SU-DHL-6 (cell line): Measurements from ENCODE around the gene CST9L.

ENCODE experiments used
- H2AFZ ChIP-seq: fragments of 200-600 bp; sonication (generic); 2 replicates; pipeline ENCODE4 v1.6.1; 2014; ENCODE audit warnings: low read depth, mild to moderate bottlenecking, moderate library complexity, mixed read lengths, antibody characterized with exemption, low read length; ENCODE audit not compliant: severe bottlenecking
- H3F3A ChIP-seq: fragments of 200-600 bp; shearing (Covaris generic); 2 replicates; pipeline ENCODE4 v1.6.0; 2016; ENCODE audit warnings: antibody characterized with exemption, mild to moderate bottlenecking; ENCODE audit not compliant: insufficient read depth
- H3K27ac ChIP-seq: fragments of 200-600 bp; sonication (generic); 2 replicates; pipeline ENCODE4 v1.5.1; 2016; ENCODE audit warnings: low read depth, mild to moderate bottlenecking, low read length, moderate library complexity, mixed read lengths
- H3K27me3 ChIP-seq: fragments of 200-600 bp; sonication (generic), shearing (Covaris generic); 2 replicates; pipeline ENCODE4 v1.6.0; 2014; ENCODE audit warnings: mild to moderate bottlenecking, low read length
- H3K36me3 ChIP-seq: fragments of 200-600 bp; sonication (generic); 2 replicates; pipeline ENCODE4 v1.6.1; 2014; ENCODE audit warnings: mild to moderate bottlenecking, low read length, mixed read lengths
- H3K4me2 ChIP-seq: fragments of 300-600, 200-600 bp; shearing (Covaris generic), sonication (generic); 2 replicates; pipeline ENCODE4 v1.6.0; 2014; ENCODE audit warnings: low read length, low read depth, mild to moderate bottlenecking; ENCODE audit not compliant: poor library complexity, severe bottlenecking
- H3K4me3 ChIP-seq: fragments of 200-600 bp; sonication (generic); 2 replicates; pipeline ENCODE4 v1.5.1; 2014; ENCODE audit warnings: antibody characterized with exemption, low read length, mild to moderate bottlenecking, mixed read lengths; ENCODE audit not compliant: insufficient read depth, poor library complexity, severe bottlenecking
- H3K79me2 ChIP-seq: fragments of 200-600 bp; sonication (generic); 2 replicates; pipeline ENCODE4 v1.6.1; 2014; ENCODE audit warnings: mild to moderate bottlenecking, low read length, moderate library complexity; ENCODE audit not compliant: insufficient read depth
- H3K9ac ChIP-seq: fragments of 200-600 bp; sonication (generic); 2 replicates; pipeline ENCODE4 v1.7.0; 2014; ENCODE audit warnings: mild to moderate bottlenecking, low read length
- H3K9me2 ChIP-seq: fragments of 200-600 bp; sonication (generic); replicated peaks from 2 replicates; pipeline ENCODE4 v1.6.1; 2014; ENCODE audit warnings: low read length; ENCODE audit not compliant: insufficient read depth
- H3K9me3 ChIP-seq: fragments of 200-600 bp; sonication (generic); 2 replicates; pipeline ENCODE4 v1.6.1; 2014; ENCODE audit warnings: low read length, mixed read lengths; ENCODE audit not compliant: insufficient read depth
- H4K20me1 ChIP-seq: fragments of 200-600 bp; sonication (generic); 2 replicates; pipeline ENCODE4 v1.6.1; 2014; ENCODE audit warnings: low read depth, mild to moderate bottlenecking, antibody characterized with exemption, low read length, moderate library complexity, mixed read lengths
- EZH2phosphoT487 ChIP-seq: fragments of 200-600 bp; sonication (generic), shearing (Covaris generic); conservative IDR thresholded peaks from 2 replicates; pipeline ENCODE4 v1.6.1; 2018; ENCODE audit warnings: mild to moderate bottlenecking, antibody characterized with exemption, low read length, moderate library complexity, mixed read lengths
- TF ChIP-seq, protein P1 (sequence below): fragments of 200-600 bp; sonication (generic); IDR thresholded peaks from one replicate; pipeline ENCODE4 v1.5.1; 2017; ENCODE audit warnings: antibody characterized with exemption, mild to moderate bottlenecking, low read length, moderate library complexity; ENCODE audit not compliant: insufficient read depth, poor library complexity, severe bottlenecking

CST9L gene

GRCh38 chr20:23551383-23551782 lies 16.9 kb downstream of the CST9L start:
- H3K4me3 ChIP-seq: no peak overlapping the region
- no peaks in the 10 kb centered on the region for H3F3A ChIP-seq
- no peaks in the 10 kb centered on the region for H3K9me2 ChIP-seq
- H3K27me3 ChIP-seq: no peaks in the 10 kb centered on the region
- no peaks in the 10 kb centered on the region for H3K36me3 ChIP-seq
- H3K4me2 ChIP-seq: no peak overlapping the region
- H3K79me2 ChIP-seq: no peaks in the 10 kb centered on the region
- H4K20me1 ChIP-seq: no peaks in the 10 kb centered on the region
- H3K9ac ChIP-seq: no peak overlapping the region
- no peak overlapping the region for H2AFZ ChIP-seq
- no peaks in the 10 kb centered on the region for H3K9me3 ChIP-seq
- no peak overlapping the region for H3K27ac ChIP-seq
- TF ChIP-seq, protein P1, sequence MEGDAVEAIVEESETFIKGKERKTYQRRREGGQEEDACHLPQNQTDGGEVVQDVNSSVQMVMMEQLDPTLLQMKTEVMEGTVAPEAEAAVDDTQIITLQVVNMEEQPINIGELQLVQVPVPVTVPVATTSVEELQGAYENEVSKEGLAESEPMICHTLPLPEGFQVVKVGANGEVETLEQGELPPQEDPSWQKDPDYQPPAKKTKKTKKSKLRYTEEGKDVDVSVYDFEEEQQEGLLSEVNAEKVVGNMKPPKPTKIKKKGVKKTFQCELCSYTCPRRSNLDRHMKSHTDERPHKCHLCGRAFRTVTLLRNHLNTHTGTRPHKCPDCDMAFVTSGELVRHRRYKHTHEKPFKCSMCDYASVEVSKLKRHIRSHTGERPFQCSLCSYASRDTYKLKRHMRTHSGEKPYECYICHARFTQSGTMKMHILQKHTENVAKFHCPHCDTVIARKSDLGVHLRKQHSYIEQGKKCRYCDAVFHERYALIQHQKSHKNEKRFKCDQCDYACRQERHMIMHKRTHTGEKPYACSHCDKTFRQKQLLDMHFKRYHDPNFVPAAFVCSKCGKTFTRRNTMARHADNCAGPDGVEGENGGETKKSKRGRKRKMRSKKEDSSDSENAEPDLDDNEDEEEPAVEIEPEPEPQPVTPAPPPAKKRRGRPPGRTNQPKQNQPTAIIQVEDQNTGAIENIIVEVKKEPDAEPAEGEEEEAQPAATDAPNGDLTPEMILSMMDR: no peak
- TF ChIP-seq EZH2phosphoT487: no peak

- TF ChIP-seq, protein P1: no peak
- H3K9me2 ChIP-seq: no peaks in the 10 kb centered on the region
- no peaks in the 10 kb centered on the region for H3F3A ChIP-seq
These were observed 18.1 kb downstream of the CST9L start for GRCh38 chr20:23550227-23550626.

GRCh38 chr20:23548408-23548807 lies 19.9 kb downstream of the CST9L start:
- Histone ChIP-seq H3K4me2 (no peak overlapping the region), H3K9ac (no peak overlapping the region), H3K9me3 (no peaks in the 10 kb centered on the region), H3K4me3 (no peak overlapping the region), H3K36me3 (no peaks in the 10 kb centered on the region), H2AFZ (no peak overlapping the region), H3K9me2 (no peaks in the 10 kb centered on the region), H3K27ac (no peak overlapping the region), H3F3A (no peaks in the 10 kb centered on the region), H3K27me3 (no peaks in the 10 kb centered on the region; the same call in 1 of the 2 replicates), H4K20me1 (no peaks in the 10 kb centered on the region), H3K79me2 (no peaks in the 10 kb centered on the region)
- no peak for TF ChIP-seq EZH2phosphoT487
- TF ChIP-seq, protein P1: no peak

More at GRCh38 chr20:23550227-23550626, 18.1 kb downstream of the CST9L start:
- no peaks in the 10 kb centered on the region for H3K79me2 ChIP-seq
- H4K20me1 ChIP-seq: no peaks in the 10 kb centered on the region
- H3K9me3 ChIP-seq: no peaks in the 10 kb centered on the region
- no peaks in the 10 kb centered on the region for H3K36me3 ChIP-seq
- H3K9ac ChIP-seq: no peak overlapping the region
- H3K27me3 ChIP-seq: no peaks in the 10 kb centered on the region; the same call in 1 of the 2 replicates
- H3K4me2 ChIP-seq: no peak overlapping the region
- H3K4me3 ChIP-seq: no peak overlapping the region
- no peak overlapping the region for H2AFZ ChIP-seq
- H3K27ac ChIP-seq: no peak overlapping the region

GRCh38 chr20:23547613-23548012 lies 20.7 kb downstream of the CST9L start:
- no peaks in the 10 kb centered on the region for H3K9me2 ChIP-seq
- TF ChIP-seq EZH2phosphoT487: no peak
- TF ChIP-seq, protein P1: no peak
- no peak overlapping the region for H3K4me3 ChIP-seq
- H3K9ac ChIP-seq: no peak overlapping the region
- no peaks in the 10 kb centered on the region for H3F3A ChIP-seq
- no peaks in the 10 kb centered on the region for H4K20me1 ChIP-seq
- no peak overlapping the region for H2AFZ ChIP-seq
- H3K27ac ChIP-seq: no peak overlapping the region
- H3K36me3 ChIP-seq: no peaks in the 10 kb centered on the region
- H3K27me3 ChIP-seq: no peaks in the 10 kb centered on the region; the same call in 1 of the 2 replicates
- H3K79me2 ChIP-seq: no peaks in the 10 kb centered on the region
- no peaks in the 10 kb centered on the region for H3K9me3 ChIP-seq
- H3K4me2 ChIP-seq: no peak overlapping the region
